HG03025 (cell line): ENCODE results near the gene VASH1.

ENCODE experiments used
- ATAC-seq: cut with Tn5 transposase; IDR thresholded peaks from one replicate; pipeline ENCODE4 v1.9.1; 2021; ENCODE audit warnings: mild to moderate bottlenecking, moderate library complexity; ENCODE audit not compliant: unreplicated experiment, low FRiP score

Gene VASH1

DNA sequence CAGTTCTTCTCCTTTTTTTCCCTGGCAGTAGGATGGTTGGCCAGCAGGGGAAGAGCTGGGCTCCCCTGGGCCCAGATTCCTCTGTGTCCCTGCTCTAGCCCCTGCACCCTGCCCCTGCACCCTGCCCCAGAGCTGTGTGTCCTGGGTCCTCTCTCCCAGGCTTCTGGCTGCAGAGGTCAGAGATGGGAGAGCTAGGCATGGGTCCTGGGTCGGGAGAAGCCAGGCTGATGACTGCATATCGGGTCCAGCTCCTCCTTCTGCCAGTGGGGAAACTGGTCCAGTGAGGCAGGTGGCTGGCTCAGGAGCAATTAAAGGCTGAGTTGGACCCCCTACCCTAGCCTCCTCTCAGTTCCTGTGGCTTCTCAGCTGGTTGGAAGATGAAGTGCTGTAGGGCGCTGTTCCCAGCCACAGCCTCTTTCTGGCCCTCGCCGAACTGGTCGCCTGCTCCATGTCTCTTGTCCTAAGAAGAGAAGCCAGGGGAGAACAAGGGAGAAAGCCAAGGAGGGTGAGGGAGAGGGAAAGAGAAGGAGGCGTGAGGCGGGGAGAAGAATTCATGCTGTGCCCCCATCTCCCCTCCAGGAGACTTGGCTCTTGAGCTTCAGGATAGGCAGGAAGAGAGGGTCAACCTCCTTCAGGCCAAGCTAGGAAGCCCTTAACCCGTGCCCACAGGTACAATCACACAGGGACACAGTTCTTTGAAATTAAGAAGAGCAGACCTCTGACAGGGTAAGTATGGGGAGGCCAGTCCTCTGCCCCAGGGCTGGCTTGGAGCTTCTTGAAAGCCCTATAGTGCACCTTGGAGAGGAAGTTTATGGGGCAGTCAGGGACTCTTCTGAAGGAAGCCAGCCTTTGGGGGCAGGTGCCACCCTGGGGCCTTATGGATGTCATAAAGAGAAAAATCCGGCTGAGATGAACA is 9.5 kb downstream of the VASH1 start:
- no peak for ATAC-seq

DNA sequence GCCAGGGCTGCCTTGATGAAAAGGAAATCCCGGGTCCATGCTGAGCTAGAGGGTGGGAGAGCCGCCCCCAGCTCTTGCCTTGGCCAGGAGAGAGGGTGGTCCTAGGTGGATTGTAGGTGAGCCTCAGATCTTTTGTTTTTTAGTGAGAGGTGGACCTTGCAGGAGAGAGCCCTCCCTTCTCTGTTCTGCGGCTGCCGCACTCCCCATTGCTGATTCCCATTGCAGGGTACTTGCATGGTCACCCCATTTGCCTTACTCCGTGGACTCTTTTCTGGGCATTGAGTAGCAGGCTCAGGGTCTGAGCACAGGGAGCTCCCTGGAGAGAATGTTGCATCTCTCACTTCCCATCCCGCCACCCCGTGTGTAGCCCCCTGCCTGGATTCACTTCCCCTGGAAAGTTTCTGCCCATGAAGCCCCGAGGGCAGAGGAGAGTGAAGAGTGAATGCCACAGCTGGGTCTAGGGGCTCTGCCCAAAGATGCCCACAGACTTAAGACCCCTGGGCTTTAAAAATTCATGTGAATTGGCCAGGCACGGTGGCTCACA is 10.2 kb downstream of the VASH1 start:
- ATAC-seq, result no peak

DNA sequence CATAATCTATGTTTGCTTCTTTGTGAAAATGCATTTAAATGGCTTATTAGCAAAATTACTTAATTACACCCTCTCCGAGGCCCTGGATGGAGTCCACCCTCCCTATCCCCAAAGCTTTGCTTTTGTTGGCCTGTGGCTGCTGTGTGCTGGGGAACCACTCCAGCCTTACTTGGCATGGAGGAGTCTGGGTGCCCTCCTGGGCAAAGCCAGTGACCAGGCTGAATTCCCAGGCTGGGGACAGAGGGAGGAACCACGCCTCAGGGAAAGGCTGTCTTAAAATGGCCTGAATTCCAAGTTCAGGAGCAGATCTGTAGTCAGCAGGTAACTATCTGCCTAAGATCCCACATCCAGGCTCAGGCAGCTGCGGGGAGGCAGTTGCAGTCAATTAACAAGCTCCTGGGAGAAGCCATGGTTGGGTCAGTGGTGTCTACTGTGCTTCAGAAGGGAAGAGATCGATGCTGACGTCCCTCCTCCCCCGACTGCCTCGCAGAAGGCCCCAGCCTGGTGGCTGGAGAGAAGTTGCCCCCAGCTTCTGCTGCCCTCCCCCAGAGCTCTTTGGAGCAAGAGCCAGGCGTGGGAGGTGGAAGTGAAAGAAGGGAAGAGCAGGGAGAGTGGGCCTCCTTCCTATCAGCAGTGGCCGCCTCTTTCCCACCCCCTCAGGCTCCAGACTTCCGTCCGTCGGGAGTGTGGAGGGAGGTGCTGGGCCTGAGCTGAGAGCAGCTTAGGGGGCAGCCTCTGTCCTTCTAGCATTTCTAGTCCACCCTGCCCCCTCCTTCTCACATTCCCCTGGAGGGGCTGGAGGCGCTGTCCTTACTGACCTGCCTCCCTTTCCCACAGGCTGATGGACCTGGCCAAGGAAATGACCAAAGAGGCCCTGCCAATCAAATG is 11.3 kb downstream of the VASH1 start:
- no peak for ATAC-seq

DNA sequence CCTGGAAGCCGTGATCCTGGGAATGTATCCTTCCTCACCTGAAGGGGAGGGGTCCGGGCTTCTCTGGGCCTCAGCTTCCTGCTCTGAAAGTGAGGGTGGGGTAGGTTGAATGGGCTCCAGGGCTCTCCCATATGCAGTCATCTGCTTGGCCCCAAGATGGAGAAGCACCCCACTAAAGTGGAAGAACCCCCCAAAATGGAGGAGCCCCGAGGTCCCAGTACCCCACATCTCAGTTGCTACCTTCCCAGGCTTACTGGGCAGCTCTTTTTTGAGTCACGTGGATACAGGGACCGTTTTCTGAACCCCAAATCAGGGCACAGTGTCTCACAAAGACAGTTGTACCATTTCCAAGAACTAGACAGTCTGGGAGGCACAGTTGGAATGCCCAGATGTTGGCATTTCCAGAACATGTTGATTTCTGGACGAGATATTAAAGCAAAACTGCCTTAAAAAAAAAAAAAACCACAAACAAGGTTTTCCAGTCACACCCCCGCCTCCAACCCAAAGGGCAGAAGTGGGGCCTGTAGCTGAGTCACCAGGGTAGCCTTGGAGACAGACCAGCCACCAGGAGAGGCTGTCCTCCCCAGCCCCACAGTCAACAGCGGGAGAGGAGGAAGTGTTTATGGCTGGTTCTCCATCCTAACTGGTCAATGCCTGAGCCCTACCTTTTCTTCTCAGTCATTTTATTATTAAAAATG is 12.1 kb downstream of the VASH1 start:
- no peak for ATAC-seq

DNA sequence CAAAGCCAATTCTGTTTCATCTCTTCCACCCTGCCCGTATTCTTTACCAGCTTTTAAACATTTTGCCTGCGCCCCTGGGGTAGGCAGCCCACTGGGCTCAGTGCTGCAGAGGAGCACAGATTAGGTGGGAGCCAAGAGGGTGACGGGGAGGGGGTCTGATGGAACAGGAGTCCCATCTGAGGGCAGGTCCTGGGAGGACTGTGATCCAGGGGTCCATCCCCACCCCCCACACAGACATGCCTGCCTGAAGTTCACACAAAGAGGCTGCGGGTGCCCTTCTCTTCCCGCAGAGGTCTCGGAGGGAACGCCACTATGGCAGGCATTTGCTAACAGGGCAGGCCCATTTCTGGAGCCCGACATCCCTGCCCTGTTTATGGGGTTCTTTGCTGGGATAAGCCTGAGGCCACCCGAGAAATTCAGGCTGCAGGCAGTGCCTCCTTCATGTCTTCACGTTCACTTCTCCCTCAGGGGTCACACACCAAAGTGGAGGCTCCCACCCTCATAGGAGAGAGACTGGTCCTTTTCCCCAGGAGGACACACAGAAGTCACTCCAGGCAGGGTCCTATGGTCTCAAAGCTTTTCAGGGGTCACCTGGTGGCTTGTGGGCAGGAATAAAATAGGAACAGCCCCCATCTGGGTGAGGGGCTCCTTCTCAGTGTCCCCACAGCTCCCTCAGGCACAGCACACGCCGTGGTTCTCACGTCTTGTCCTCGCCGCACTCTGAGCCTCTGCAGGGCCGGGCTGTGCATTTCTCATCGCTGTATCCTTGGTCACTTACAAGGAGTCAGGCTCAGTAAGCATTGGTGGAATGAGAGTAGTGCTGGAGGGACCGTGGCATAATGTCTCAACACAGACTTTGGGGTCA is 12.9 kb downstream of the VASH1 start:
- ATAC-seq, result no peak

DNA sequence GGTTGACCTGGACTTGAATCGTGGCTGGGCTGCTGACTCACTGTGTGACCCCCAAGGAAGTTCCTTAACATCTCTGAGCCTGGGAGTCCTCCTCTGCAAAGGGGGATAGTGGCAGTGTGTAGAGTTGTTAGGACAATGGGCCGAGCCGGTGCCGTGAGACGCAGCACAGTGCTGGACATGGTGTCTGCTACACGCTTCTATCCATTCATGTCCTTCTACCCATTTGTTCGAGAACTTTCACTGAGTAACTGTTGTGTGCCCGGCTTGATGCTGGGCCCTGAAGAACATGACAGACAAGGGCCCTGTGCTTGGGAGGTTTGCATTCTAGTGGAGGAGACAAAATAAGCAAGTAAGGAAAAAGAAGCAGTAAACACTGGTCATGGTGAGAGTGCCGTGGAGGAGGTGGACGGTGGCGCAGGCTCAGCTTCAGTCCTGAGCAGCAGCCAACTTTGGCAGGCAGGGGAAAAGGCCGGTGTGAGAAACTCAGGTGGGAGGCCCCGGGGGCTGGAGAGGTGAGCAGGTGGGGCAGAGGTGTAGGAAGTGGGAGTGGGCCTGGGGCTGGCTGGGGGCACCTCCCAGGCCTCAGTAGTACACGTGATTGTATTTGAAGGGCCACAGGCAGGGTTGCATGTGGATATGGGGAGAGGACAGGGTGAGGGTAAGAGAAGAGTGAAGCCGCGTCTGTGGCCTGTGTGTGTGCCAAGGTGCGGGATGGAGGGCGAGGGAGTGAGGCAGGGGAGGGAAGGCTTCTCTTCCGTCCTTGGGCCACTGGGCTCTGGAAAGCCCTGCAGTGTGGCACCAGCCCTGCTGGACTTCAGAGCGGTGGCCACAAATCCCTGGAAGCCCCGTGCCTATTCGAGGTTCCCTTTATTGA is 13.8 kb downstream of the VASH1 start:
- ATAC-seq, result no peak

DNA sequence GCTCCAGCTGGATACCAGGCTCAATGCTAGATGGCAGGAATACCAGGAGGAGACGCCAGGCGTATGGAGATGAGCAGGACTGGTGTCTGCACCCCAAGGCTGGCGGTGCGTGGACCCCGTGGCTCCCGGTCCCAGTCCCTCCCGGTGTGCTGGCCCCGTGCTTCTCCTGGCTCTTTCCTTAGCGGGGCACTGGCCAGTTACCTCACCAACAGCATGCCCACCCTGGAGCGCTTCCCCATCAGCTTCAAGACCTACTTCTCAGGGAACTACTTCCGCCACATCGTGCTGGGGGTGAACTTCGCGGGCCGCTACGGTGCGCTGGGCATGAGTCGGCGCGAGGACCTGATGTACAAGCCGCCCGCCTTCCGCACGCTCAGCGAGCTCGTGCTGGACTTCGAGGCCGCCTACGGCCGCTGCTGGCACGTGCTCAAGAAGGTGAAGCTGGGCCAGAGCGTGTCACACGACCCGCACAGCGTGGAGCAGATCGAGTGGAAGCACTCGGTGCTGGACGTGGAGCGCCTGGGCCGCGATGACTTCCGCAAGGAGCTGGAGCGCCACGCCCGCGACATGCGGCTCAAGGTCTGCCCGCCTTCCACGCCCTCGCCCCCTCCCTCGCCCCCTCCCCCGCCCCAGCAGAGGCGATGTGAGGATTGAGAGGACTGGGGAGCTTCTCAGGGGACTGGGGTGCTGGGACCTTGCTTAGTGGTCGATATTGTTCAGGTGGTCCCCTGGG is 14.6 kb downstream of the VASH1 start:
- ATAC-seq, result no peak

DNA sequence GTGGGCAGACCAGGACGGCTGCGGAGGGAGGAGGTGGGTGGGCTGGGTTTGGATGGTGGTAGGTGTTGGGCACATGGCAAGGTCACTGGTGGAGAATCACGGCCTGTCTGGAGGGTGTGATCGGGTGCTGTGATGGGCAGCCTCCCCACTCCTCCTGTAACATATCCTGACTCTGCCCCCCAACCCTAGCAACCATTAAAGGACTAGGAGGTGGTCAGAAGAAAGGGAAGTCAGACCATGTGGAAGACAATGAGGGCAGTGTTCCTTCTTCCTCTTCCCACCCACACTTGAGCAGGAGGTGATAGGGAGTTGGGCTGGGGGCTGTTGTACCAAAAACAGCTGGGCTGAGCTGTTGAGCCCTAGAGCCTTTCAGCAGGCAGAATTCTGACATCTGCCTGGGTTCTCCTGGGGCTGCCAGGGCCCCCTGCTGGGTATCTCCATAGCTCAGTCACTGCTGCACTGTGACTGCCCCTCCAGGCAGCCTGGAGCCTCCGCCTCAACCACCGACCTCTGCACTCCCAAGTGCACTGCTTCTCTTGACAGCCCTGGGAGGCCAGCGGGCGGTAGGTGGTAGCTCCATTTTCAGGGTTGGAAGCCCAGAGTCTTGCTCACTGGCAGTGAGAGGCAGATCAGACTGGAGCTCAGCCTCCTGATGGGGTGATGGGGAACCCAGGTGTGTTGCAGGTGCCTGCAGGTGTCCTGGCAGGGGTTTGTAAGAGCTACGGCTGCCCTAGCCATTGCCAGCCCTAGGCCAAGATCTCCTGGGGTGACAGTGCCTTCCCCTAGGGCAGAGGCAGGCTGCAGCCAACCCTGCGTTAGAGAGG is 15.4 kb downstream of the VASH1 start:
- ATAC-seq, result no peak

DNA sequence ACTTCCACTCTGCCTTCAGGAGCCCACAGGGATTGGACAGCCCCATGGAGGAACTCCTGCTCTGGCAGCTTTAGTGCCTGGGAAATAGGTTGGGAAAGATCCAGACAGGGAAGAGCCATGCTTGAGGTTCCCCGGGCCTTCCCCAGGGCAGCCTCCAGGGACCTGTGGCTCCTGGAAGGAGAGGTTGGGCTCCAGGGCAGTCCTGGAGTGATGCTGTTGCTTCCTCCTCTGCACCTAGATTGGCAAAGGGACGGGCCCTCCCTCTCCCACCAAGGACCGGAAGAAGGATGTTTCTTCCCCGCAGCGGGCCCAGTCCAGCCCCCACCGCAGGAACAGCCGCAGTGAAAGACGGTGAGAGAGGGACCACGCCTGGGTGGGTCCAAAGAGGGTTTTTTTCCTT is 16.5 kb downstream of the VASH1 start:
- no peak for ATAC-seq

DNA sequence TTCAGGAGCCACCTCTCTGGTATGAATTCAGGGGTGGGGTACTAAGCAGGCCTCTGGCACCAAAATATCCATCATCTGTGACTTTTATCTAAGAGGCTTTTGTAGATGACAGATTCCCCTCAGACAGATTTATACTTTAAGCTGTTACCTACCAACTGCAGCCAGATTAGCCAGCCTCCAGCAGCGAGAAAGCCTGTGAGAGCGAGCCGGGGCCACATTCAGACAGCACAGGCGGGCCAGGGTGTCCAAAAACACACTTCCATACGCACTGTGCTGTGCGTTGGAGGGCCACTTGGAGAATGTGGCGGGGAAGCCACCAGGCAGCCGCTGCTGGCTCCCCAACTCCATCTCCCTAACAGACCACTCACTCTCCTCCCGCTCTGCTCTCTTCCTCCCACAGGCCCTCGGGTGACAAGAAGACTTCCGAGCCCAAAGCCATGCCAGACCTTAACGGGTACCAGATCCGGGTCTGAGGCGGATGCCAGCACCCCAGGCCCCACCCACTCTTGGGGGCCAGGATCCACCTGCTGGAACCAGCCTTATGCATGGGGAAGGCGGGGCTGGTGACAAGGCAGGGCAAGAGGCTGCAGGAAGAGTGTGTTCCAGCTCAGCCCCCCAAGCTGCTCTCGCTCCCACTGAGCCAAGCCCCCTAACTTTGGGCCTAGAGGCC is 17.4 kb downstream of the VASH1 start:
- no peak for ATAC-seq

DNA sequence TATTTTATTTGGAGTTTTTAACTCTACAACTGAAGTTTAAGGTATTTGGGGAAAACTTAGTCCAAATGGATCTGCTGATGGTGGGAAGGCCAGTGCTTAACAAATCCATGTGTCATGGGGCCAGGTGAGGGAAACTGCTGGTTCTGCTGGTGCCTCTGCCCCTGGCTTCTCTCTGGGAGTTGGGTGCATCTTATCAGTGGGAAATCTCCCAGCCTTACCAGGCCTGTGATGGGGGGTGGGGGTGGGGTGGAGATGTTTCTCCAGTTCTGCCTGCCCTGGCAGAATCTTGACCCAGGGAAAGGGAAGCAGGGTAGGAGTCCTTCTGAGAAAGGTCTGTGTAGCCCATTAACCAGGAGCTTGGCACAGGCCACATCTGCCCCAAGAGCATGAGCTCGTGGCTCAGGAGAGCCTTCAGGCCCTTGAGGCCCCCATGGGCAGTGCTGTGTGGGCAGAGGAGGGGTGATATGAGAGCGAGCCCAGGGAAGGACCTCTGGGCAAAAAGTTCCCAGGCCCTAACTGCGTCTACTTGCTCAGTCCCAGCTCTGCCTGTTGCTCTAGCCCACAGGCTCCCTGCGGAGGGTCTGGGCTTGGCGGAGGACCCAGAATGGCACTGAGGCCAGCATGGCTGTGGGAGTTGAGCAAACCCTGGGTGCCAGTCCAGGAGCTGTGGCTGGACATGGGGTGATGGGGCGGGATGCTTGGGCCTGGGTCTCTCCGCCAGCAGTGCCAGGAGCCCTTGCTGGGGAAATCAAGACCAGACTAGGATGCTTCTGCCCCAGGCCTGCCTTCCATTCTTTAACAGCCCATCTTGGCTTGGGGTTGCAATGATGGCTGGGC is 18.2 kb downstream of the VASH1 start:
- ATAC-seq, result no peak

DNA sequence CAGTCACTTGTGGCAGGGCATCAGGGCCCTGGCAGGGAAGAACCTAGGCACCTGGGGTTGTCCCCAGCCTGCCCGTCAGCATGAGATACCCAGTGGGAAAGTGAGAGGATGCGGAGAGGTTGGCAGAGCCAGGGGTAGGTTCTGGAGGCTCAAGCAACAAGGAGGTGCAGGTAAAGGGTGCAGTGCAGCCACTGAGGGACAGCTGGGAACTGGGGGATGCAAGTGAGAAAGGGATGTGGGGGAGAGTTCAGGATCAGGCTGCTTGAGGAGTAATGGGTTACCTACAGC is 18.7 kb downstream of the VASH1 start:
- ATAC-seq, result no peak

DNA sequence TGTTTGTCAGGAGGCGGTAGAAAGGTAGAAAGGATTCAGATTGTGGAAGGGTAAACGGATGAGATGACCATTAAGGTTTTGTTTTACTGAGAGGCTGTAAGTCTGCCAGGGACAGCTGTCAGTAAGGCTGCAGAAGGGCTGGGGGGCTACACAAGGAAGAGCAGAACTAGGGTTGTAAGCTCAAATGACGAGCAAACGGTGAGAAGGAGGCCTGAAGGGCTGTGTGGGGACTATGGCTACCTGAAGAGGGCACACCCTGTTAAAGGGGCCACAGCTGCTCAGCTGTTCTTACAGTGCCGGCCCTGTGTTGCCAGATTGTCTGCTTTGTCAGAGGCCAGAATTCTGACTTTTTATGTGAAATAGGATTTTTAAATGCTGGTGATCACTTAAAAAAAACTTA is 19.1 kb downstream of the VASH1 start:
- ATAC-seq, result no peak

DNA sequence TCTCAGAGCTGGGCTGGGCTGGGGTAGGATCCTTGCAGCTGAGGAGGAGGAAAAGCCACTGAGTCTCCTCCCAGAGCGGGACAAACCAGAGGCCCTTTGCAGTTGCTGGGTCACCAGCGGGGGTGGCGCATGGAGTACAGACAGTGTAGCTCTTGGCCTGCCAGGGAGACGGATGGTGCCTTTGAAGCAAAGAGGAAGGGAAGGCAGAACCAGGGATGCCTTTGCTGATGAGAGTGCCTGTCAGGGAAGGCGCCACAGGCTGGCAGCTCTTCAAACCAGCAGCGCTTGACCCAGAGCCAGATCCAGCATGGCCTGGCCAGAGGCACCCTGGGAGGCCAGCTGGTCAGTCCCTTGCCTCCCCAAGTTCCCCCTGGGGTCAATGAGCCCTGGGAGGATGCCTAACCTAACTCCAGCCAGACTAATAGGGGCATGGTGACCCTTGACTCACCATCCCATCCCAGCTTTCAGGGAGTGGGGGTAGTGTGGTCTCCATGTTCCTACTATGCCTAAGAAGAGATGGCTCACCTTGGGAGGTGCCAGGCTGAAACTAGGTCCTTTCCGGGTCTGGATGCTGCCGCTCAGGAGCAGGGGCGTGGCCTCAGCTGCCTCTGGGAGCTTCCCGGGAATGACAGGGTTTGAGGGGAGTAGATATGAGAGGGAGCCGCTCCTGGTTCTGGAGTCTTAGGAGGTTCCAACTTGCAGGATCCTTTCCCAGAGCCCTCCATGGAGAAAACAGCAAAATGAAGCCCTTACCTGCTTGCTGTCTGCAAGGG is 19.8 kb downstream of the VASH1 start:
- no peak for ATAC-seq

DNA sequence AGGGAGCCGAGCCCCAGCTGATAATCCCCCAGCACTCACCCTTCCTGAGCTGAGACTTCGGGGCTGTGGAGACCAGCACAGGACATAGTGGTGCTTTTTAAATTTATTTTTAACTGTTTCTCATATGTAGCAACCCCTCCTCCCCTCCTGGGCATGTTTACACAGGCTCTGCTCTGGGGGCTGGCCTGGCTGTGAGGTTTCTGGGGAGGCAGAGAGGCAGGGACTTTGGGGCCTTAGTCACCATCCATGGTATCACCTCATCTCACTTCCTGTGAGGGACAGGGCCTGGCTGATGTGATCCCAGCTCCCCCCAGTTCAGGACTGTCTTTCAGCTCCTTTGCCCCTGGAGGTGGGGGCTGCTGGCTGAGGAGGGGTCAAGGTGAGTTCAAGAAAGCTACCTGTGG is 20.4 kb downstream of the VASH1 start:
- ATAC-seq, result no peak
